Suppressor macrophage treated with lipopolysaccharide for 4 hours (primary cell): Measurements from ENCODE around the gene TMEM115.

Experiments
- DNase-seq: peaks from one replicate; pipeline ENCODE4 v3.0.0-alpha.2; 2020

TMEM115 gene

DNA sequence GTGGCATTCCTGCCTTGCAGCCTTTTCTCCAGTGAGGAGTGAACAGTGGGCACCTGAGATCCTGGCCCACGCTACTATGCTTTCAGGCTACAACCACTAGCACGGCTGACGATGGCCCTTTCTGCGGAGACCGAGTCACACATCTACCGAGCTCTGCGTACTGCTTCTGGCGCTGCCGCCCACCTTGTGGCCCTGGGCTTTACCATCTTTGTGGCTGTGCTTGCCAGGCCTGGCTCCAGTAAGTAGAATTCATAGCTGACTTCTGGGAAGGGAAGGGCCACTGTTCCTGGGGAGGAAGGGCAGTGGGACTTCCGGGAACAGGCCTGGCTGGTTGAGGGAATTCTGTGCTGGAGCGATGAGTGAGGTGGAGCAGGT lies 8.0 kb downstream of the TMEM115 start:
- no peak for DNase-seq

DNA sequence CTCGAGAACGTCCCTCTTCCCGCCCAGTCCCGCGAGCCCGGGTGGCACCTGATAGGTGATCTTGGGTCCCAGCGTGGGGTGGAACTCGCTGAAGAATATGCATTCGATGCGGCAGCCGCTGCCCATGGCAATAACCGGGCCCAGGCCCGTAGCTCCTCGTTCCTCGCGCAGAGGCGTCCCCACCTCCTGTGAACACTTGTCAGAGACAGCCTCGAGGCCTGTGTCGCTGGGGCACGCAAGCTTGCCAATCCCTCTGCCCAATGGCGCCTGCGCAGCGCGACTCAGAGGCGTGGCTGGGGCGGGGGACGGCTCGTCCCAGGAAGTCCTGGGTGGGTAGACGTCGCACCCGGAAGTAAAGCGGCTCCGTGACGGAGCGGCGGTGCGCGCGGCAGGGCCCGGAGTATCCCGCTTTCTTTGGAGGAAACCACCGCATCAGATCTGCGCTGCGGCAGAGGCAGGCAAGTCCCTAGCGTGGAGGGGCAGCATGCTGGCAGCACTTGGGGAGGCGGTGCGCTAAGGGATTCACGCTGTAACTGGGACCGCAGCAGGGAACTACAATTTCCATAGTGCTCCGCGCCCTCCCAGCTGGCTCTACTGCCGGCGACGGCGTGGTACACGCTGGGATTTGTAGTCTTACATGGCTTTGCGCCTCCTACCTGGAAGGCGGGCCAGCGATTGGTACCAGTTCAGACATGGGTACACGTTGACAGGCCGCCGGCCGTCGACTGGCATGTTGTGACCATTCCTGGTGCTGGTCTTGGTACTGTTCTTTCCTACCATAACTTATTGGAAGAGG lies 8.6 kb downstream of the TMEM115 start, which contains the start of the genes CYB561D2 and NPRL2:
Gene CYB561D2, plus strand, starts transcription at position 336 of the 796 bp plus-strand sequence. CDS start 572 bp downstream, outside the sequence.
Gene NPRL2, minus strand, starts transcription at position 249 of the 796 bp plus-strand sequence. Its CDS starts 123 bp downstream, at position 126.
- peak; percentile 97 for DNase-seq

DNA sequence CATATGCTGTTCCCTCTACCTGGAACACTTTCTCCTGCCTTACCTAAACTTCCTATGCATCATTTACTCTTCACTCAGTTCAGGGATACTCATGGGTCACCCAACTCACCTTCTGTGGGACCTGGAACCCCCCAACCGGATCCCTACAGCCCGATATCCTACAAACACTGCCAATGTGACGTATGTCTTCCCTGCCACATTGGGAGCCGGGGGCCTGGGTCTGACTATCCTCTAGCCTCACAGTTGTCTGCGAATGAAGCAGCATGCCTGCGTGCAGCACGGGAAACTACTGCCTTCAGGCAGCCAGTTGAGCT lies 9.2 kb downstream of the TMEM115 start:
- no peak for DNase-seq

DNA sequence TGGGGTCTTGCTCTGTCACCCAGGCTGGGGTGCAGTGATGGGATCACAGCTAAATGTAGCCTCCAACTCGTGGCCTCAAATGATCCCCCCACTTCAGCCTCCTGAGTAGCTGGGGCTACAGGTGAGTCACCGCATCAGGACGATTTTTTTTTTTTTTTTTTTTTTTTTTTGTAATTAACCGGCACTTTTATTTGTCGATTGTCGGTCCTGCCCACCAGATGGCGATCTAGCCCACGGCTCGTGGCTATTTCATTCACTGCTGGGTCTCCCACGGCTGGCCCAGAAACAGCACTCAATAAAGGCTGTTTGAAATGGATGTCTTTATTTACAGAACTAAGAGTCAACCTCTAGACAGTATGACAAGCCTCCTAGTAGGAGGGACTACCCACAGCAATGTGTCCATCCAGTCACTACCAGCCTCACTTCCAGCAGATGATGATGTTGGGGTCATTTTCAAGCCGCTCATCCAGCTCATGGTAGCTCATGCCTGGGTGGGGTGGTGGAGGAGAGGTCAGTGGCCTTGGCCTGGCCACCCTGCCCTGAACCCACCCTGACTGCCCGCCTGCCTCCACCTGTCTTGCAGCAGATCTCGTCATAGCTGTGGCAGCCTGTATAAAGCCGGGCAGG lies 12.0 kb downstream of the TMEM115 start:
- peak; percentile 77 for DNase-seq

DNA sequence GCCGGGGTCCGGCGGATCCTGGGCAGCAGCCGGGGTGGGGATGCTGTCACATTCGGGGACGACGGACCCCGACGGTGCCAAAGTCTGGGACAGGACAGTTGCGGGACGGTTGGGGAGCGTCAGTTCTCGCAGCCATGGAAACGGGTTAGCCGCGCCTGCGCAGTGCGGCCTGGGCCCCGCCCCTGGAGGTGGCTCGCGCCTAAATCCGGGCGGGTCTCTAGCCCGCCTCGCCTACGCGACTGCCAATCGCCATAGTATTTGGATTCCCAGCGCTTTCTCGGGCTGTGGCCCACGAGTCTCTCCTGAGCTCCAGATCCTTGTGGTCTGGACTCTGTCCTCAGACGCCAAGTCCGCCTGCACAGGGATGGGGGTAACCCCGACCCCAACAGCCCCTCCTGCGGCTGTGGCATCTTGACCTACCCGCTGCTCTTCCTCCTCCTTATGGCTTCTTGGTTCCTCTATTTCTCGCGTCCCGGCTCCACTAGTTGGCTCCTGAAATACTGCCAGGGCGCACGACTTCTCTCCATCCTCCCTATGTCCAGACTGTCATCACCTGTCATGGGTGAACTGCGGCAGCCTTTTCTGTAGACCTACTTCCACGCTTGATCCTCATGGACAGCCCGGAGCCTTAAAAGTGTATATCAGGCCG lies 13.6 kb downstream of the TMEM115 start, which contains the start of gene ZMYND10:
Gene ZMYND10, minus strand, starts transcription at position 147 of the 649 bp plus-strand sequence. CDS start 153 bp downstream, outside the sequence.
- peak; percentile 85 for DNase-seq

DNA sequence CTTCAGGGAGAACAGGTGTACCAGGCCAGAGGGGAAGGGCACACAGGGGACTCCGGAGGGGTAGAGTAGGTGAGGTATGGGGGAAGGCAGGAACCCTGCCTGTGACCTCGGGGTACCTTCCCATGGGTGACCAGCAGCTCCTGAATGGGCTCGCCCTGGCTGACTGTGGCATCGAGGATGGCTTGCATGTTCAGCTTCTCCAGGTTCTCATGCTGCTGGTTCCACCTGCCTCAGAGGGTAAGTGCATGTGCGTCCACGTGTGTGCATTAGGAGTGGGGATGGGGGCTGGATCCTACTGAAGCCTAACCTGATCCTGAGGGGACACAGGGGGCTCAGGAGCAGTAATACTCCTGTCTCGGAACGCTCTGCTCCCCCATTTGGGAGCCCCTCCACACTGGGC lies 14.3 kb downstream of the TMEM115 start:
- DNase-seq, result no peak

DNA sequence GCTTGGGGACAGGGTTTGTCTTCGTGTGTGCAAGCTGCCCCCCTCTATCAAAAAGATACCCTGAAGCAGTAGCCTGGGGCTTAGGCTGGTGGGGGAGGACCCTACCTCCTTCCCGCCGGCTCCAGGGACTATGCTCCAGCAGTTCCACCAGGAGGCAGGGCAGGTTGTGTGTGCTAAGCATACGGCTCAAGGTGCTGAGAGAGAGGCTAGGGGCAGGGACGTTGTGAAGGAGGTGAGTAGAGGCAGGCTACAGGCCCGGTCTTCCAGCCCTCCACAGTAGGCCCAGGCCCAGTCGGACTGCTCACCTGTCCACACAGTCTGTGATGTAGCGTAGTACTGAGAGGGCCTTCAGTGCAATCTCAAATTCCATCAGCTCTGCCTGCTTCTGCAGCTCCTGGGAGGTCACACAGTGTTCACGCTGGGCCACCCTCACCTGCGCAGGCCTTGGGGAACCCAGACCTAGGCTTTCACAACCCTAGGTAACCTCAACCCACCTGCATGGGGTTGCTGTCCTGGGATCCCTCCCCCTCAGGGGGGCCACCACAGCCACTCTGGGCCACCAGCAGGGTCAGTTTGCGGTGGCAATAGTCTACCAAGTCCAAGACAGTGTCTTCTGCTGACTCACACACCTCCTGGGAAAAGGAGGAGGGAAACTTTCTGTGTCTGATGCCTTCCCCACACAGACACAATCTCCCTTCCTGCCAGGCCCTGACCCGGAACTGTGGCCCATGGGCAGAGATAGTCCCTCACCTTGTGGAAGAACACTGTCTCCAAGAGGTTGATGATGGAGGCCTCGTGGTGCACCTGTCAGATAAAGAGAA lies 16.3 kb downstream of the TMEM115 start:
- no peak for DNase-seq

DNA sequence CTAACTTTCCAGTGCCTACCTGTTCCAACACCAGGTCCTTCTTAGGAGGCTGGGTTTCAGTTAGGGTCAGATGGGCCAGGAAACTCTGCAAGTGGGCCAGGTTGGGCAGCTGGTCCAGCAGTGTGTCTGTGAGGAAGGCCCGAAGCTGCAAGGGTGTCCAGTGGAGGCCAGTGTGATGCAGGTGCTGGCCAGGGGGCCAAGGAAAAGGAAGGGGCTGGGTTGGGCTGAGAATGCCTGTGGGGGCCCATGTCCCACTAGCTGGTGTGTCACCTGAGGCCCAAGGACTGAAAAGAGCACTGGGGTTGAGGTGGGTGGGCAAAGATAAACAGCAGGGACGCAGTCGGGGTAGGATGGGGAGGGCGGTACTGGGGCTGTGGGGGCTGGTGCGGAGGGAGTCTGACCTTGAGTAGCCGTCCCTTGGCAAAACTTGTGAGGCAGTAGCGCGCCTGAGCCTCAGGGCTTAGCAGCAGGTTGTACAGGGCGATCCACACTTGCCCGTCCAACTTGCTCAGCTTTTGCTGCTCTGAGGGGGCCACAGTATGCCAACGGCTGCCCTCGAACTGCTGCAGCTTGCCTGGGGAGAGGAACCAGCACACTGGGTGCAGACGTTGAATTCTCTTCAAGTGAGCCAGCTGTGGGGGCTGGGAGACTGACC lies 17.2 kb downstream of the TMEM115 start:
- no peak for DNase-seq

DNA sequence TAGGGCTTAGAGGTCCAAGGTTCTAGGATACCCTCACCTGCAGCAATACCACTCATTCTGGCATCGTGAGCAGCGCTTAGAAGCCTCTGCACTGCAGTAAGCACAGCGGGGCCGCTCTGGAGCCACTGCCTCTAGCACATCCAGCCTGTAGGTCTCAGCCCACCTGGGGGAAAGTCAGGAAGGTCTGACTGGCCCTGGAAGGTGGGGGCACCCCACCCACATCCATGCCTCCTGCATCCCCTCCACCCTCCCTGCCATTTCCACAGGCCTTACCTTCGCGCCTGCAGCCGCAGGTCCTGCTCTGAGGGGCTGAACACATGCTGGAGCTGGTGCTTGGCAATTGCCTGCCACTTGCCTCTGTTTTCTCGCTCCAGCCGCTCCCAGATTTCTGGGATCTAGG lies 17.8 kb downstream of the TMEM115 start:
- DNase-seq, result no peak

DNA sequence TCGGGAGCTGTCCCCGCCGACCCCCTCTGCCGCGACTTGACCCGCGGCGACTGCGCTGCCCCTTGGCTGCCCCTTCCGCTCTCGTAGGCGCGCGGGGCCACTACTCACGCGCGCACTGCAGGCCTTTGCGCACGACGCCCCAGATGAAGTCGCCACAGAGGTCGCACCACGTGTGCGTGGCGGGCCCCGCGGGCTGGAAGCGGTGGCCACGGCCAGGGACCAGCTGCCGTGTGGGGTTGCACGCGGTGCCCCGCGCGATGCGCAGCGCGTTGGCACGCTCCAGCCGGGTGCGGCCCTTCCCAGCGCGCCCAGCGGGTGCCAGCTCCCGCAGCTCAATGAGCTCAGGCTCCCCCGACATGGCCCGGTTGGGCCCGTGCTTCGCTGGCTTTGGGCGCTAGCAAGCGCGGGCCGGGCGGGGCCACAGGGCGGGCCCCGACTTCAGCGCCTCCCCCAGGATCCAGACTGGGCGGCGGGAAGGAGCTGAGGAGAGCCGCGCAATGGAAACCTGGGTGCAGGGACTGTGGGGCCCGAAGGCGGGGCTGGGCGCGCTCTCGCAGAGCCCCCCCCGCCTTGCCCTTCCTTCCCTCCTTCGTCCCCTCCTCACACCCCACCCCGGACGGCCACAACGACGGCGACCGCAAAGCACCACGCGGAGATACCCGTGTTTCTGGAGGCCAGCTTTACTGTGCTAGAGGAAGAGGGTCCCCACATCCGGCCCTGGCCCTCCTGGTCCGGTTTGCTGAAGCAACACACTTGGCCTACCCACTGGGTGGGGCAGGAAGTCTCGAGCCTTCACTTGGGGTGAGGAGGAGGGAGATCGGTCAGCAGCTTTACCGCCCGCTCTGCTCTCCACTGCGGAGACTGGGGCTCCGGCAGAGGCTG lies 18.6 kb downstream of the TMEM115 start, which contains the start of gene RASSF1:
Gene RASSF1, minus strand, starts transcription at position 389 of the 882 bp plus-strand sequence. Its CDS starts 31 bp downstream, at position 358.
- DNase-seq, result peak; percentile 67

DNA sequence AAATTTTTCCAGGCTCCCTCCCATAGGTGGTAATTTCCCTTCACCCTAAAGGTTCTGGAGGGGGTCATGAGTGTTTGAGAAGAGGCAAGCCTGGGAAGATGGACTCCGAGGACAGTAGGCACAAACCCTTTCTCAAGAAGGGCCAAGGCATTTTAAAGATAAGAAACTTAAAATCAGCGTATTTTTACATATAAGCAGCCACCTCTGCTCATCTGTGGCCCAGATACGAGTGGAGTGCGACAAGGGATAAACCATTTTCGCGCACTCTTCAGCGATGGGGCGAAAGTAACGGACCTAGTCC lies 19.2 kb downstream of the TMEM115 start:
- no peak for DNase-seq

DNA sequence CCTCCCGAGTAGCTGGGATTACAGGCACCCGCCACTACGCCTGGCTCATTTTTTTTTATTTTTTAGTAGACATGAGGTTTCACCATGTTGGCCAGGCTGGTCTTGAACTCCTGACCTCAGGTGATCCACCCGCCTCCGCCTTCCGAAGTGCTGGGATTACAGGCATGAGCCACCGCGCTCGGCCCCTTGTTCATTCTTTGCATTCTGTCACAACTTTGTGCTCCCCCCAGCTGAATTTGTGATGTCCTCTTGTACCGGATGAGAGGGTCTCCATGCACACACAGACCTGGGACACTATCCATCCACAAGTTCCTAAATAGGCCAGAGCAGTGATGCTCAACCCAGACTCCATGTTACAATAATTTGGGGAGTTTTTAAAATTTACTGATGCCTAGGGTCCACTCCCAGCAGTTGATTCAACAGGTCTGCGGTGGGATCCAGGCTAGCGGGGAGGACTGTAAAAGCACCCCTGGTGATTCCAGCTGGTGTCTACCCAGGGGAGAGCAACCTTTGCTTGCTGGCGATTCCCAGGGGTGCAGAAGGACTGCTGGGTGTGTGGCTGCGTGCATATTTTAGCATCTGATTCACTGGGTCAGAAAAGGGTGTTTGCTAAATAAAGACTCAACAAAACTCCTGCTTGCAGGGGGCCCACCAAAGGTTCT lies 19.7 kb downstream of the TMEM115 start:
- no peak for DNase-seq

DNA sequence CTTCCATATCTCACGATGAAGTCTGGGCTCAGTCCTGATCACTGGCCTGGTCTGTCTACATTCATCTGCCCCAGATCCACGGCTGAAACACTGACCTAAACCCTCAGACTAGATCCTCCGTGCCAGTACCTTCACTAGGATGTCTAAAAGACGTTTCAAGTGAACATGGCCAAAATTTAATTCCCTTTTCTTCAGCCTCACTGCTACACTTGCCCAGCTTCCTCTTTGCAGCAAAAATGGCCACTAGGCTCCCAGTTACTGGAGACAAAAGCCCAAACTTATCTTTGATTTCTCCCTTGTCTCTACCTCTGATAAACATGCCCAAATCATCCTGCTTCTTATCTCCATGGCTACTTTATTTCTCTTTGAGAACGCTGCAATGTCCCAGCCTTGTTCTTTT lies 20.4 kb downstream of the TMEM115 start:
- peak; percentile 49 for DNase-seq

DNA sequence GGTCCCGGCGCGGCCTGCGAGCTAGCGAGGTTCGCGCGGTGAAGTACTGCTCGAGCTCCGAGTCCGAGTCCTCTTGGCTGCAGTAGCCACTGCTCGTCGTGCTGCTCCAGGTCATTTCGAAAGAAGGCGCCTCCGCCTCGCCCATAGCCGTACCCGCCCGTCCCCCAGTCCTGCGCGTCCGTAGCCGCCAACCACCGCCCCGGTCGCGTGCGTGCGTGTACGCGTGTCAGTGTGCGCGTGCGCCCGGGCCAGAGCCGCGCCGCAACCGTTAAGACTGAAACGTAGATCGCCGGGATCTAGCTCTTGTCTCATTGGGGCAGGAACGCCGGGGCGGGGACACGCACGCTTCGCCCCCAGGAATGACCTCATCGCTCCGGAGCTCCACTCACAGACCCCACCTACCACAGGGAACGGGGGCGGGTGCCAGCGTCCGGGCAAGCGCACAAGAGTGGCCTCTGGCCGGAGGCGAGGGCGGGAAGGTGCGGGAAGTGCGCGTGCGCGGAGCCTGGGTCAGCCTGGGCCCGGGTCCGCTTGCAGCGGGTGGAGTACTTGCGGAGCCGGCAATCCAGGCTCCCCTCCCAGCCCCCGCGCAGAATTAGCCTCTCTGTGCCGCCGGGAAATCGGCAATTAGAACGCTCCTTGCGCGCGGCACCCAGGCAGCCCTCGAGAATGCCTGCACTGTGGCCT lies 22.0 kb downstream of the TMEM115 start:
- peak; percentile 100 for DNase-seq

DNA sequence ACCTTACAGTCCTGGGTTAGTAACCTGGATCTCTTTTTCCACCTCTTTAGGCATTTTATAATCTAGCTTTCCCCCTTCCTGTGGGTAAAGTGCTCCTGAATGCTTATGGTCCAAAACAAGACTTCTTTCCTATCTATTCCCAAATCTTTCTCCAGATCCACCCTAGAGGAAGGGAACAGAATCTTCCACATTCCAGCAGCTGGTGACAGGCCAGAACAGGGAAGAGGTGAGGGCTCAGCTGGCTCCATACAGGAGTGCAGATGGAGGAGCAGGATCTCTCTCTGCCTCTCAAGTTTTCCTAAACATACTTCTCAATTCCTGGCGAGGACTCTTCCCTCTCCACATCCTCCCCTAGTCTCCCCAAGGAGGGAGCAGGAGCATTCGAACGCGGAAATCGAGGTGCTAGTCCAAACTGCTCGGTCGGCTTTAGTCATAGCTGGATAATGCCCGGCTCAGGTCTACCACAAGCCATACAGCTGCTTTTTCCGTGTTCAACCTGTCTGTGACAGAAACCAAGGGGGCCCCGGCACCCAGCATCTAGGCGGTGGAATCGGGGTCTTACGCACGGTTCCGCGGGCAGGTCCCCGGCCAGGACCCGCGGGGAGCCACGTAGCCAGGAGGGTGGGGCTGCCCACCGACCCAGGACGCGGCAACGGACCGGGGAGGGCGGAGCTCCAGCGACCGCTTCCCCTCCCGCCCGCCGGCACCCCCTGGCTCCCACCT lies 22.7 kb downstream of the TMEM115 start:
- no peak for DNase-seq

DNA sequence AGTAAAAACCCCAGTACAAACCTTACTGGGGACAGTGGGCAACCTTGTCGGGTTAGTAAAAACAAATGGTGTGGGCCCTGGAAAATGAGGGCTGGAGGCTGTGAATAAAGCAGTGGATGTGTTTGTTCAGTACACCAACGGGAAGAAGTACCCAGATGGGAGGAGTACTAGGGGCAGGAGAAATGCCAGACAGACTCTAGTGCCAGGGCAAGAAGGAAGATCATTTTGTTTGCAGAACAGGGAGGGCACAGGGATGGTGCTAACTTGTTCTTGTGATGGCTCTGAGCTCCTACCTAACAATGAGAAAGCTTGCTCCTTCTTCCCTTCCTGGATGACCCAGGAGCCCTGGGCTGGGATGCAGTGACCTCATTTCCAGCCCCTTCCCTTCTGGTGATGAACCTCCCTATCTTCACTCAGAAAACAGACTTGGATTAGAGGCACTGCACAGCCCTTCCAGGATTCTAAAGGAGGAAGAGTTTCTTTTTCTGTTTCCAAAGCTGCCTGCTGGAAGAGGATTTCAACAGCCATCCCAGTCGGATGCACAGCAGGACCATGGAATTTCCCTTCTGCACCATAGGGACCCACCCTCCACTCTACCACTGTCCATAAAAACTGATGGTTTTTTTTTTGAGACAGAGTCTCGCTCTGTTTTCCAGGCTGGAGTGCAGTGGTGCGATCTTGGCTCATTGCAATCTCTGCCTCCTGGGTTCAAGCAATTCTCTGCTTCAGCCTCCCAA lies 24.8 kb downstream of the TMEM115 start:
- no peak for DNase-seq

DNA sequence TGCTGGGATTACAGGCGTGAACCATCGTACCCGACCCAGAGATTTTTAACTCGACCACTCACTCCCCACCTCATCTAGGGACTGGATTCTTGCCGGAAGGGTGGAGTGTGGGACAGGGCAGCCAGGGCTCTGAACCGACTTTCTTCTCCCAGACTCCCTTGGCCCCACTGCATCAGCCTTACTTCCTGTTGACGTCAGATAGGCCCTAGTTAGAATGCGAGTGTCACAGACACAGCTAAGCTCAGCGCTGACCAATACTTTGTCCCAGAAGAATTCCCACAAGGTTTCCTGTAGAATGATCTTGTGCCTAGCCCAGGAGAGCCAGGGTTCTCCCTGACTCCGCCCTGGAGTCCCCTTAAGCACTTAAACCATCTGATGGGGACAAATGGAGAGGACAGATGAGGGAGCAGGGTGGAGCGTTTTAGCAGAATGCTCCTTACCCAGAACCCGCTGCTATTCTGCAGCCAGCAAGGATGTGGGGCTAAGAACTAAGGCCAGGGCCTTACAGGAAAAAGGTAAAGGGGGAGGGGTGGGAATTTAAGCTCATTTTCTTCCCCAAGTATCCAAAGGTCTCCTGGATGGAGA lies 25.5 kb downstream of the TMEM115 start:
- no peak for DNase-seq

DNA sequence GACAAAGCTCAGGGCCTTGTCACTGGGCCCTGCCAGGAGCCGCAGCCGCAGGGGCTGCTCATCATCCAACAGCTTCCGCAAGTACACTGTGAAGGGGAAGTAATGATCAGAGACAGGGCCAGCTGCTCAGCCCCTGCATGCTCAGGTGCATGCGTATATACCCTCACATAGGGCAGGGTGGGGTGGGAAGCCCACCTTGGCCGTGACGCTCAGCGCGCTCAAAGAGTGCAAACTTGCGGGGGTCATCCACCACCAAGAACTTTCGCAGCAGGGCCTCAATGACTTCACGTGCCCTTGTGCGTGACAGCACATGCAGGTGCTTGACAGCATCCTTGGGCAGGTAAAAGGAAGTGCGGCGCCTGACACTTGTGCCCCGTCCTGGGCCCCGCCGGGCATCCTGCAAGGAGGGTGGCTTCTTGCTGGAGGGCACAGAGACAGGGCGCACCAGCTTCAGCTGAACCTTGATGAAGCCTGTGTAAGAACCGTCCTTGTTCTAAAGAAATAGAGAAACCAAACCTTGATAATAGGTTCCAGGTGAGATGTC lies 27.9 kb downstream of the TMEM115 start:
- no peak for DNase-seq
